Measurements from ENCODE around the gene SYTL2.

DNA sequence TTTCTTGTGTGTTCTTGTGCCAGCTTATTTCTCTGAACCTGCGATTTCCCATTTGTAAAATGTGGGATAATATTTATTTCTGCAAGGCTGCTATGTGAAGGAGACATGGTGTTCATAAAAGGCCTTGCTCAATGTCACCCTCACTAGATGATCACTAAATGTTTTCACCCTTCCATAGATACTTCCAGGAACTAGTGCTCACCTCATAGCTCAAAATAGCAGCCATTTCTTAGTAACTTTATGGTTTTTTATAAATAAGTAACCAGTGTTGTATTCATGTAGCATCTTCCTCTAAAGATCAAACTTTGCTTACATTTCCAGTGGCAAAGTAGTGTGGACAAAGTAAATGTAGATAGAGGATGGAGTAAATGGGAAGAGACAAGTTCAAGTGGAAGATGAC lies 23.8 kb downstream of the SYTL2 start:
- TF ChIP-seq TAF1 (IDR thresholded peaks at IDR 0.05; ENCODE audit: low read depth, low read length) (no peak), POLR2A (IDR thresholded peaks at IDR 0.05; ENCODE audit: low read depth, low read length) (no peak), POLR2AphosphoS5 (IDR thresholded peaks at IDR 0.05; ENCODE audit: low read depth, low read length) (no peak)

All from GM12891 (cell line).